ENCODE data around the gene S1PR1.
"Not testable (repeated sequence)": the region's sequence is repeated elsewhere in the genome, so short reads cannot be mapped to it uniquely, and the experiment has no call there.

DNA sequence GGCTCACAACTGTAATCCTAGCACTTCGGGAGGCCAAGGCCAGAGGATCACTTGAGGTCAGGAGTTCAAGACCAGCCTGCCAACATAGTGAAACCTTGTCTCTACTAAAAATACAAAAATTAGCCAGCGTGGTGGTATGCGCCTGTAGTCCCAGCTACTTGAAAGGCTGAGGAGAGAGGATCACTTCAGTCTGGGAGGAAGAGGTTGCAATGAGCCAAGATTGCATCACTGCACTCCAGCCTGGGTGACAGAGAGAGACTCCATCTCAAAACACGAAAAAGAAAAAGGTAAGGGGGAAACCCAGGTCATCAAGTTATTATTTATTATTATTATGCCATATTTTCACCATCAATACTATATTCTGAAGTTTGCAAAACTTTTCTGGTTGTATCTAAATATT is 30.7 kb upstream of the S1PR1 start:
- TF ChIP-seq, protein P1, sequence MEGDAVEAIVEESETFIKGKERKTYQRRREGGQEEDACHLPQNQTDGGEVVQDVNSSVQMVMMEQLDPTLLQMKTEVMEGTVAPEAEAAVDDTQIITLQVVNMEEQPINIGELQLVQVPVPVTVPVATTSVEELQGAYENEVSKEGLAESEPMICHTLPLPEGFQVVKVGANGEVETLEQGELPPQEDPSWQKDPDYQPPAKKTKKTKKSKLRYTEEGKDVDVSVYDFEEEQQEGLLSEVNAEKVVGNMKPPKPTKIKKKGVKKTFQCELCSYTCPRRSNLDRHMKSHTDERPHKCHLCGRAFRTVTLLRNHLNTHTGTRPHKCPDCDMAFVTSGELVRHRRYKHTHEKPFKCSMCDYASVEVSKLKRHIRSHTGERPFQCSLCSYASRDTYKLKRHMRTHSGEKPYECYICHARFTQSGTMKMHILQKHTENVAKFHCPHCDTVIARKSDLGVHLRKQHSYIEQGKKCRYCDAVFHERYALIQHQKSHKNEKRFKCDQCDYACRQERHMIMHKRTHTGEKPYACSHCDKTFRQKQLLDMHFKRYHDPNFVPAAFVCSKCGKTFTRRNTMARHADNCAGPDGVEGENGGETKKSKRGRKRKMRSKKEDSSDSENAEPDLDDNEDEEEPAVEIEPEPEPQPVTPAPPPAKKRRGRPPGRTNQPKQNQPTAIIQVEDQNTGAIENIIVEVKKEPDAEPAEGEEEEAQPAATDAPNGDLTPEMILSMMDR (IDR thresholded peaks at IDR 0.05) = not testable (repeated sequence)
- TF ChIP-seq POLR2A, POLR2AphosphoS5, EP300 (IDR thresholded peaks at IDR 0.05): not testable (repeated sequence)
